Amygdala (tissue), 56 donors: ENCODE results near the gene SQSTM1.
"Not testable (repeated sequence)": the region's sequence is repeated elsewhere in the genome, so short reads cannot be mapped to it uniquely, and the experiment has no call there.

ENCODE experiments used
- DNase-seq, 56 donors: peaks; one replicate each; lab custom pipeline; 2025; lab: John Stamatoyannopoulos, UW

Gene SQSTM1

GRCh38 chr5:179820483-179821297 lies at the start of gene SQSTM1:
SQSTM1 (plus strand) TSS chr5:179820905; CDS start chr5:179820937, 32 bp downstream.
- DNase-seq, result peak in 55 of 56 donors; percentile 40 to 93 (median 79)

- DNase-seq, result no peak
Measured at GRCh38 chr5:179771311-179771895, 49.3 kb upstream of the SQSTM1 start.

GRCh38 chr5:179772351-179772750 lies 48.4 kb upstream of the SQSTM1 start:
- DNase-seq, result no peak

- no peak for DNase-seq
Measured at GRCh38 chr5:179773686-179774040, 47.0 kb upstream of the SQSTM1 start.

- no peak for DNase-seq
Measured at GRCh38 chr5:179774442-179774841, 46.3 kb upstream of the SQSTM1 start.

- no peak for DNase-seq
Measured at GRCh38 chr5:179776411-179776938, 44.2 kb upstream of the SQSTM1 start.

GRCh38 chr5:179777456-179777855 lies 43.2 kb upstream of the SQSTM1 start:
- DNase-seq, result no peak

- DNase-seq, result no peak
Measured at GRCh38 chr5:179777909-179778308, 42.8 kb upstream of the SQSTM1 start.

GRCh38 chr5:179778591-179778990 lies 42.1 kb upstream of the SQSTM1 start:
- DNase-seq, result no peak

- DNase-seq, result no peak
Measured at GRCh38 chr5:179779826-179780225, 40.9 kb upstream of the SQSTM1 start.

GRCh38 chr5:179780362-179780761 lies 40.3 kb upstream of the SQSTM1 start:
- DNase-seq, result no peak

- no peak for DNase-seq
Measured at GRCh38 chr5:179781846-179782245, 38.9 kb upstream of the SQSTM1 start.

GRCh38 chr5:179783128-179783527 lies 37.6 kb upstream of the SQSTM1 start:
- DNase-seq, result no peak

- DNase-seq, result no peak
Measured at GRCh38 chr5:179786861-179787260, 33.8 kb upstream of the SQSTM1 start.

GRCh38 chr5:179788193-179788854 lies 32.4 kb upstream of the SQSTM1 start:
- DNase-seq, result no peak

- not testable (repeated sequence) for DNase-seq
Measured at GRCh38 chr5:179789278-179789677, 31.4 kb upstream of the SQSTM1 start.

GRCh38 chr5:179791881-179792611 lies 28.7 kb upstream of the SQSTM1 start:
- DNase-seq, result peak in 5 of 56 donors; percentile 26 to 45 (median 39)

- peak in 3 of 56 donors; percentile 26 to 33 (median 32) for DNase-seq
Measured at GRCh38 chr5:179792612-179793467, 27.9 kb upstream of the SQSTM1 start.

- DNase-seq, result peak in 36 of 56 donors; percentile 23 to 65 (median 42)
Measured at GRCh38 chr5:179793468-179794139, 27.1 kb upstream of the SQSTM1 start, which contains the start of gene LTC4S. LTC4S (plus strand) TSS chr5:179793986; CDS start chr5:179794081, 95 bp downstream.
